Mucosa of descending colon (tissue), 3 donors: ENCODE data around the gene CACHD1. TPM values are rescaled to one million over a fixed set of nuclear protein-coding genes. Genes with fewer than 3 reads are reported as not detected.

Source experiments
- ATAC-seq: fragments of 200-7000 bp; cut with Tn5 transposase; one replicate; pipeline ENCODE4 v1.9.1; 2020; ENCODE audit warnings: mild to moderate bottlenecking, moderate library complexity
- DNase-seq, 3 donors: peaks; one replicate each; pipeline ENCODE4 v3.0.0-alpha.2; 2020
- H3K36me3 ChIP-seq: fragments of 200-600 bp; one replicate; pipeline ENCODE4 v1.8.0; 2021; ENCODE audit warnings: low read depth, mild to moderate bottlenecking
- H3K4me1 ChIP-seq: fragments of 200-600 bp; one replicate; pipeline ENCODE4 v1.8.0; 2021; ENCODE audit warnings: low read depth, mild to moderate bottlenecking
- H3K4me3 ChIP-seq: fragments of 200-600 bp; one replicate; pipeline ENCODE4 v1.8.0; 2021; ENCODE audit warnings: mild to moderate bottlenecking
- H3K9me3 ChIP-seq: fragments of 200-600 bp; one replicate; pipeline ENCODE4 v1.8.0; 2021; ENCODE audit warnings: mild to moderate bottlenecking
- intact Hi-C, 2 donors: fragments of 100-400 bp; cut with DNase I in 1 of 2; cut with micrococcal nuclease in 1 of 2; formaldehyde crosslinking; loops; one replicate each; pipeline versions ENCODE4 v1.11.0 to v1.11.1; 2022; cut with DNase I, micrococcal nuclease
- total RNA-seq, 3 donors: library from RNA; stranded (reverse); fragmentation: NEBNext Ultra II Directional in 2 of 3; extraction: Animal tissue kit (Norgen Biotek cat#: 25700) in 2 of 3; gene quantifications; one replicate each; pipeline versions ENCODE4 v1.2.1 to v1.2.4, GENCODE V29; 2021 to 2023
- TF ChIP-seq, protein P1 (sequence below): fragments of 200-600 bp; IDR thresholded peaks from one replicate; pipeline ENCODE4 v1.8.0; 2022; ENCODE audit warnings: antibody characterized with exemption, mild to moderate bottlenecking
- donor health status: DM: no; HTN: no; CAD: no; lungs with moderate emphysema.
- donor health status: DM: no; HTN: no; CAD: no.
- donor health status: DM: no; HTN: yes; CAD: no.

Gene CACHD1
- total RNA-seq, 3 donors from 2014 or later, result 1.3 to 3.7 (median 2.7) TPM

DNA sequence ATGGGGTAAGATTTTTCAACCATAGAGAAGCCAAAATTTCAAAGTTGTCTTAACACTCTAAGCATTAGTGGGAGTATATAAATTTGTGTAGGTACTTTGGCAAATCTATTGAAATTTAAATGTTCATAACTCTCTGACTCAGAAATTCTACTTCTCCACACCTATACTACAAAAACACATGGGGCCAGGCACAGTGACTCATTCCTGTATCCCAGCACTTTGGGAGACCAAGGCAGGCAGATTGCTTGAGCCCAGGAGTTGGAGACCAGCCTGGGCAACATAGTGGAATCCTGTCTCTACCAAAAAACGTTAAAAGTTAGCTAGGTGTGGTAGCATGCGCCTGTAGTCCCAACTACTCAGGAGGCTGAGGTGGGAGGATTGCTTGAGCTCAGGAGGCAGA, 233.7 kb downstream of the CACHD1 start:
- intact Hi-C loops, result no loop called here
- H3K9me3 ChIP-seq, result no peaks in the 10 kb centered on the region
- H3K36me3 ChIP-seq, result no peaks in the 10 kb centered on the region
- TF ChIP-seq, protein P1, sequence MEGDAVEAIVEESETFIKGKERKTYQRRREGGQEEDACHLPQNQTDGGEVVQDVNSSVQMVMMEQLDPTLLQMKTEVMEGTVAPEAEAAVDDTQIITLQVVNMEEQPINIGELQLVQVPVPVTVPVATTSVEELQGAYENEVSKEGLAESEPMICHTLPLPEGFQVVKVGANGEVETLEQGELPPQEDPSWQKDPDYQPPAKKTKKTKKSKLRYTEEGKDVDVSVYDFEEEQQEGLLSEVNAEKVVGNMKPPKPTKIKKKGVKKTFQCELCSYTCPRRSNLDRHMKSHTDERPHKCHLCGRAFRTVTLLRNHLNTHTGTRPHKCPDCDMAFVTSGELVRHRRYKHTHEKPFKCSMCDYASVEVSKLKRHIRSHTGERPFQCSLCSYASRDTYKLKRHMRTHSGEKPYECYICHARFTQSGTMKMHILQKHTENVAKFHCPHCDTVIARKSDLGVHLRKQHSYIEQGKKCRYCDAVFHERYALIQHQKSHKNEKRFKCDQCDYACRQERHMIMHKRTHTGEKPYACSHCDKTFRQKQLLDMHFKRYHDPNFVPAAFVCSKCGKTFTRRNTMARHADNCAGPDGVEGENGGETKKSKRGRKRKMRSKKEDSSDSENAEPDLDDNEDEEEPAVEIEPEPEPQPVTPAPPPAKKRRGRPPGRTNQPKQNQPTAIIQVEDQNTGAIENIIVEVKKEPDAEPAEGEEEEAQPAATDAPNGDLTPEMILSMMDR, result no peak
- H3K4me1 ChIP-seq, result no peaks in the 10 kb centered on the region
- no peak overlapping the region for H3K4me3 ChIP-seq
- ATAC-seq (no peak), DNase-seq (no peak)

DNA sequence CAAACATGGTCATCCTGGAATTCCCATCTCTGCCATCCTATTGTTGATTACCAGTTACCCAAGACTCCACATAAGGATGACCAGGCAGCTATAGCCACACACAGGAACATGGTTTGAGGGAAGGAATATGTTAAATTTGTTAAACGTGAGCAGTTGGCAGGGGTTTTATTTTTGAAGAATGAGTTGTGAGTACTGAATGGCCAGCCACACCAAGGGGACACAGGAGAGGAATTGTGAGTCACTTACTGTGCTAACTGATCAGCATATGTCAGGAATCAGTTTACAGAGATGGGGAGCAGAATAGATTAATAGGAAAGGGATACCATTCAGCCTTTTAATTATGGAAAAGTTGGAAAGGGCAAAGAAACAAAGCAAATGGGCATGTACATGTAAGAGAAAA, 235.7 kb downstream of the CACHD1 start:
- DNase-seq, result no peak
- no peak for ATAC-seq
- intact Hi-C loops, result no loop called here
- no peaks in the 10 kb centered on the region for H3K9me3 ChIP-seq
- TF ChIP-seq, protein P1, result no peak
- H3K4me1 ChIP-seq, result no peaks in the 10 kb centered on the region
- no peak overlapping the region for H3K4me3 ChIP-seq
- H3K36me3 ChIP-seq, result no peaks in the 10 kb centered on the region

GRCh38 chr1:64711266-64711665, 241.3 kb downstream of the CACHD1 start:
- ATAC-seq, result no peak
- intact Hi-C loops, result no loop called here
- Histone ChIP-seq H3K36me3 (no peaks in the 10 kb centered on the region), H3K4me1 (no peaks in the 10 kb centered on the region), H3K4me3 (no peak overlapping the region), H3K9me3 (no peaks in the 10 kb centered on the region)
- TF ChIP-seq, protein P1, result no peak
- no peak for DNase-seq

GRCh38 chr1:64712049-64712448, 242.1 kb downstream of the CACHD1 start:
- Histone ChIP-seq H3K4me1 (no peaks in the 10 kb centered on the region), H3K4me3 (no peak overlapping the region), H3K9me3 (no peaks in the 10 kb centered on the region), H3K36me3 (no peaks in the 10 kb centered on the region)
- intact Hi-C loops, result no loop called here
- TF ChIP-seq, protein P1, result no peak
- ATAC-seq, result no peak
- no peak for DNase-seq

- no peaks in the 10 kb centered on the region for H3K36me3 ChIP-seq
Observed at GRCh38 chr1:64715186-64715585, 245.3 kb downstream of the CACHD1 start.

More at GRCh38 chr1:64715186-64715585, 245.3 kb downstream of the CACHD1 start:
- H3K4me3 ChIP-seq, result no peak overlapping the region
- DNase-seq, result no peak
- intact Hi-C loops, result no loop called here
- TF ChIP-seq, protein P1, result no peak
- no peak for ATAC-seq
- H3K9me3 ChIP-seq, result no peaks in the 10 kb centered on the region
- no peaks in the 10 kb centered on the region for H3K4me1 ChIP-seq
